HG02623 (cell line): ENCODE results near the gene ICE2.

Experiments used
- ATAC-seq: cut with Tn5 transposase; IDR thresholded peaks from one replicate; pipeline ENCODE4 v1.9.1; 2021; ENCODE audit warnings: moderate library complexity; ENCODE audit not compliant: unreplicated experiment

The ICE2 gene

DNA sequence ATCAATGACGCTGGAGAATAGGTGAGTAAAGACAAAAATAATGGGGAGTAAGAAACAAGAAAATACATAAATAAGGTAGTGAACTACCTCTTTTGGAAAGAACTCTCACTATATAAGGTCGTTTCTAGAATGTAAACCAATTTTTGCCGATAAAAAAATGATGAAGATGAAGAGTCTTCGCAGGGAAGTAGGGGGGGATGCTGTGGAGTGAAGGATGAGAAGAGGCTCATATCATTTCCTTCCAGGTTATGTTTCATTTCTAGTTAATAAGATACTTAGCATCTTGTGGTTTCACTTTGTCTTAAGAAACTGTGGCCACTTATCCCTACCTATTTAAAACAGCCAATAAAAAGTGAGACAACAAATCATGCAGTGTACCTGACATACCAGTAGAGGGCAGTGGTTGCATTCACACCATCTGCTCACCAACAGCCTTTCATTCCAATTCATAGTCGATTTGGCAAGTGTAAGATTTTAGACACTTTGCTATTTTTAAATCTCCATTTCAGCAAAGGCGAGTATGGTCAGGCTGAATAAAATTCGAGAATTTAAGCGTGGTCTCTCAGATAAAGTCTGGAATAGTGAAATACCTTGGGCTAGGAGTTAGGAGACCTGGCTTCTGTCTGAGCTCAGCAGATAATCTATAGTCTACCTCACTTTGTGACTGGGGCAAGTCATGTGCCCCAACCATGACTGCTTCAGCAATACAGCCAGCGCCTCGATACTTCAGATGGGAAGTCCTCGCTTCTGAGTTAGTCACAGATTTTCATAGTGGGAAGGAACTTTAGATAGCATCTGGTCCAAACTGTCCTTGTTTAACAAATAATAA, 28.9 kb upstream of the ICE2 start:
- ATAC-seq: peak; percentile 88

DNA sequence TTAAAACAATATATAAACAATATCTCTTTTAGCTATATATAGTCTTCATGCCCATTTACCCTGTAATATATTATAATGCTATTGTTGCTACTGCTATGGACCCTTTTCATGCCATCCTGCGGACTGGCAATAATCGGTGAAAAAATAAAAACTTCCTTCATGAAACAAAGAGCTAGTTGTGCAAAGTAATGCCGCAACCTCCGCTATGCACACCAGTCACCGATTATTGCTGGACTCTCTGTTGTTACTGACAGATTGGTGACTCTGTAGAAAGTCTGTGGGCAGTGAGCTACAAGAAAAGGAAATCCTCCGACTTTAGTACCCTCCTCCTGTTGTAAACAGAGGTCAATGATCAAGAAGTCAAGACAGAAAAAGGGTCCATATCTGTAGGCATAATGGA, 17.9 kb upstream of the ICE2 start:
- no peak for ATAC-seq

DNA sequence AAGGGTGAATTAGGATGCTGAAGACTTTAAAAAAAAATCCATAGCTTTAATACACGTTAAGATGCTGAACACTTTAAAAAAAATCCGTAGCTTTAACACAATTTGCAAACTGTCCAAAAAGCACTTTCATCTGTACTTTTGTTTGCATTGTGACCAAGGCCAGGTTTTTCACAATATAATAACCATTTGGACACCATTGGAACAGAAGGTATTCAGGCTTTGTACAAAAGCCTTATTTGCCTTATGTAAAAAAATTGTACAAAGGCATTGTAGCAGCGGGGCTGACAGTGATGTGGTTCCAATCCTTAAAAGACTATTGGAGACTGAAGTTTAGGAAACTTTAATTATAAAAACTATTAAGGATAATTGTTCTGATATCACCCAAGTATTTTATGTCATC, 15.2 kb upstream of the ICE2 start:
- ATAC-seq: no peak

DNA sequence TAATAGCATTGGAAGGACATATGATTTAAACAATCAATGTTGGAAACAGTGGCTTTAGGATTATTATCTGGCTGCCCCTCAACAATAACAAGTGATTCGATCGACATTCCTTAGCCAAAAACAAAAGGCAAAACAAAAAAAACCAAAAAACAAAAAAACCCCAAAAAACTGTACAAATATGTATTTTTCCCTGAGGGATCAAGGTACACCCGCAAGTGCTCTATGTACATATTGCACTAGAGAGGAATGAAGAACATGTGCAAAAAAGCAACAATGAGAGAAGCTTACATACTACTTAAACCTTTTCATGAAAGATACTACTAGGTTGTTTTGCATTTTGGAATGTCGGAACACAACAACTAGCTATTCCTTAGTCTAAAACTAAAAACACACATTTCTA, 14.2 kb upstream of the ICE2 start:
- ATAC-seq: no peak

DNA sequence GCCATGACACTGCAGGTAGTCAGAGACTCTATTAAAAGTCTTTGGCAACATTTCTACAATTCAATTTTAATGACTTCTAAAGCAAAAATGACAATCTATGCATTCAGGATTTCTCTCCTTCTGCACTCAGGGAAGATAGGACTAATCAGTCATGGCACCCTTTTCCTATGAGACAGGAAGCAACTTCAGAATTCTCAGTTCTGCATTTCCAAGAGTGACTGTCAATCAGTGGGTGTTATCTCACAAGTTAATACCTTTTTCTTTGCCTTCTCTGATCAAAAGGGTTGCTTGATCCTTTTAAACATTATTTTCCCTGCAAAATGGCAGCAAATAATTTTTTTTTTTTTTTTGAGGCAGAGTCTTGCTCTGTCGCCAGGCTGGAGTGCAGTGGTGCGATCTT, 7.8 kb upstream of the ICE2 start:
- no peak for ATAC-seq

DNA sequence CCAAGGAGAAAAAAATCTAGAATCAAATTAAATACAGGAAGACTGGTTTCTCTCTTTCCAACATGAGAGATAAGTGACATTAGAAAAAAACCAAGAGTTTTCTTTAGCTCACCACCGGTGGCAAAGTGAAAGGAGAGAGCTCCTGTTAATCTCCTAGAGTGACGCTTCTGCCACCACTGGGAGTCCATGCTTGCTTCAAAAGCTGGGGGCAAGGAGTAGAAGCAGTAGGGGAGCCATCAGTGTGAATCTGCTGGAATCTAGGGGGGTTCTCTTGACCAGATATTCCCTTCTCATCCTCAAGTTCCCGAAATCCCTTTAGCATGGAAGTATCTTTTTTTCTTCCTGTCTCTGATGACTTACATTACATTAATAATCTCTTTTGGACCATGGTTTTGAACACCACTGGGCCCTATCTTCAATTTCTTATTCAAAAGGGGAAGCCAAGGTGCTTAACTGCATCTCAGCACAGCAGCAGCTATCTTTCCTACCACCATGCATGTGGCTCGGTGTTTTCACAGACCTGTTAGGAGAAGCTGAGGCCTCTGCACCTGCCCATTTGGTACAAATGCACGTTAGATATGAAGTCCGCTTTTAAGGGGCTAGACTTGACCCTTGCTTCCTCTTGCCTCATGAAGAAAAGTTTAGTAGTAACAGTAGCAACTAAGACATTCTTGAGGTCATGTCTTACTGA, 6.6 kb upstream of the ICE2 start:
- ATAC-seq: no peak

DNA sequence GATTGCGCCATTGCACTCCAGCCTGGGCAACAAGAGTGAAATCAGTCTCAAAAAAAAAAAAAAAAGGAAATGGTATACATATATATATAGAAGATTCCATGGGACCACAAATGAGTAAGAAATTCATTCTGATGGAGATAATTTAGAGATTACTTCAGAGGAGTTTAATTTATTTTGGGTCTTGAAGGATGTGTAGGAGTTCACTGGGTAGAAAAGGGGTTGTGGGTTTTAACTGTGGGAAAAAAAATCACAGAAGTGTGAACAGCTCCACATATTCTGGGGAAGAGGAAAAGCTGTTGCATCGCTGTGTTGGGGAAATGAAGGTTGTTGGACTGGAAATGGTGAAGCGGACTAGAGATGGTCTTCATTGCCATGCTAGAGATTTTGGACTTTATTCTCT, 4.1 kb upstream of the ICE2 start:
- ATAC-seq: no peak

DNA sequence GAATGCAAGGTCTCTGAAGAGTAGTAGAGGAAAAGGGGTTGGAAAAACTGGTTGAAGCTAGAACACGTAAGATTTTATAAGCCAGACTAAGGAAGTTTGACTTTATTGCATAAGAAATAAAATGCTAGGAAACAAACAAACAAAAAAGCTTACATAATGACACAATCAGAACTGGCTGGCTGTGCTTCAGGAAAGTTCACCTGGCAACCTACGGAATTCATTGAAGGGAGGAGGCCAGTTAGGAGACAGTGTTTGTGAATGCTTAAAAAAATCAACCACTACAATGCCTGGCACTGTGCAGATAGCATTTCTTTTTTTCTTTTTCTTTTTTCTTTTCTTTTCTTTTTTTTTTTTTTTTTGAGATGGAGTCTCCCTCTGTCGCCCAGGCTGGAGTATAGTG, 1.9 kb upstream of the ICE2 start:
- ATAC-seq: no peak

DNA sequence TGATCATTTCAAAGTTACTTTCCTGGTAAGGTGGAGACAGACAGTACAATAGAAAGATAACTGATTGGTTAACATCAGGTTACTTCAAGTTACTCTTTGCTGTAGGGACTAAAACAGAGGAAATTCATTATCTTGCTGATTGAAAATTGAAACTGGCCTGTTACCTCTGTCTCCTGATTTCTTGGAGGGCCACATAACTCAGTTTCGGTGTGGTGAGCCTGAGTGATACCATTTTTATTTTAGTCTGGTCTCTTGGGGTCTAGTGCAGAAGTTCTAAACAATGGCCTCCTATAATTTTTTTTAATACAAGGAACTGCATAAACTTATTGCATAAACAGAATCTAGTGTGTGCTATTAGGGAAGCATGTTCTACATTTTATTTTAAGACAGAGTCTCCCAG, 1.2 kb upstream of the ICE2 start:
- no peak for ATAC-seq

DNA sequence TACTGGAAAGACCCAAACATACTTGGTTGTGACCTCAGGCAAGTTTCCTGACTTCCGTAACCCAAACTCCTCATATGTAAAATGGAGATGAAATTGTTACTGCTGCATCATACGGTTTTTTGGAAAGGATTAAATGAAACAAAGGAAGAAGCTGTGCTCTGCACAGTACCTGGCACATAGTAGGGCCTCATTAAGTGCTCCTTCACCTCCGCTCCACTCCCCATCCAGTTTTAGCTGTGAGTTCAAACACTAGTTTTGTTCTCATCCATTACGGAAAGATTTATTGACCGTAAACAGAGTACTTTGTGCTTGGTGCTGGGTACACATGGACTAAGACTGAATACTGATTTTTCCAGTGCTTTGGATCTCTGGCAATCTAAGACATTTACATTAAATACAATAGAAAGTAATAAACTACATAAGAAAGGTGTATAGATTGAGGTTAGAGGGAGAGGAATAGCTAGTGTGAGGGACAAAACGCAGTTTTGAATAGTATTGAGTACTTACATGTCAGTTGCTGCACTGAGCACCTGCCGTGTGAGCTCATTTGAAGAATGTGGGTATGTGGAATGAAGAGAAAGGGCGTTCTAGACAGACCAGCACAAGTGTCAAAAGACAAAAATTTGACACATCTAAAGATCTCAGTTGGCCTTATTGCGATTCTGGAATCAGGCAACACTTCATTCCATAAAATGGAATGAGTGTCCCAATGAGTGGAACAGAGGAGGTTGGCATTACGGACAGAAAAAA, 594 bp upstream of the ICE2 start:
- no peak for ATAC-seq

DNA sequence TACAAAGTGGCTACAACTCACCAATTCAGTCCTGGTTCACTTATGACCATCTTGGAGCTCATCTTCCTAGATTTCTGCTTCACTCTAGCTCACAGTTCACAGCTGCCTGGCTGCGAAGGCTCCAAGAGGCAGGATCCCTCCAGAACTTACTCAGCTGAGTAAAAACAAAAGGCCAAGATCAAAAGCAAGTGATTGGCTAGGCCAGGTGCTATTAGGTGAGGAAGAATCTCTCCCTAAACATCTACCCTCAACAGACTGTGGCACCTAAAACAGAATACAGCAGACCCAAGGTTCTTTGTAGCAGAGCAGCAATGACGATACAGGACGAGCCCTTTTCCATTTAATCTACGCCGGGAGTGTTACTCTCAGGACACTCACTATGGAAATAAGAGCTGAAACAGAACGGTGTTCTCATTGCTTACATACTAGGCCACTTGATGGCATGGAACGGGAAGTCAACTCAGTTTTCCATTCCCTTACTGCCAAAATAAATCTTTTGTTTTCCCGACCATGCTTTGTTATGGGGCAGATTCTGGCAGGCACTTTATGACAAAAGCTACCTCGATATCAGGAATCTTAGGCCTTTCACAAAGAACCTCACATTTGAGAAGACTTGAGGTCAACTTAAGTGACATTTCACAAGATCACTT, 901 bp downstream of the ICE2 start:
- ATAC-seq: no peak

DNA sequence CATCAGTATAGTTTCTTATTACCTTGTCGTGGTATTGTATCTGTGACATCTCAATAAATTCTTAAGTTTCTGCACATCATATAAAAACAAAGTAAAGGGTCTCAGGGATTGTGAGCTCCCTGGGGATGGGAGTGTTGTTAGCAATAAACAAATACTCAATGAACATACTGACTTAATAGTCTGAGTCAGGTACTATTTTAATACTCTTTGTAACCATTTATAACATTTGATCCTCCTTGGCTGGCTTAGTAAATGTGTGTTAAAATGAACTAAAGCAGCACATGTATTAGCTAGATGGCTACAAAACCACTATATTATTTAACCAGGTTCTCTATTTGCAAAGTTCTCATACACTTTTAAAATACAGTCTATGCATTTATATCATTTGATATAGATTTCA, 1.8 kb downstream of the ICE2 start:
- no peak for ATAC-seq

DNA sequence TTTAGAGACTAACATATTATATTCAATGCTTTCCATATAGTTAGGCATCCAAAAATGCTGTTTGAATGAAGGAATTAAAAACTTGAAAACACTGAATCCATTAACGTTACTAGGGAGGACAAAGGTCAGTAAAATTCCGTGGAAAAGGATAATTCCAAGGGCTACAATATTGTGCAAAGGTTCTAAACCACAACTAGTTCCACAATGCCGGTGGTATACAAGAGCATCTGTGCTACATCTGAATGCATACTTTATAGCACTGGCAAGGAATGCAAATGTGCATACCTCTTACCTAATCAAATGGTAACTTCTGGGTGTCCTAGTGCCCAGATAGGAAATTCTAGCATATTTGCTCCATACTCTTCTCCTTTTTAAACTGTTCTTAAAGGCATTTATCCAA, 2.2 kb downstream of the ICE2 start:
- ATAC-seq: no peak

DNA sequence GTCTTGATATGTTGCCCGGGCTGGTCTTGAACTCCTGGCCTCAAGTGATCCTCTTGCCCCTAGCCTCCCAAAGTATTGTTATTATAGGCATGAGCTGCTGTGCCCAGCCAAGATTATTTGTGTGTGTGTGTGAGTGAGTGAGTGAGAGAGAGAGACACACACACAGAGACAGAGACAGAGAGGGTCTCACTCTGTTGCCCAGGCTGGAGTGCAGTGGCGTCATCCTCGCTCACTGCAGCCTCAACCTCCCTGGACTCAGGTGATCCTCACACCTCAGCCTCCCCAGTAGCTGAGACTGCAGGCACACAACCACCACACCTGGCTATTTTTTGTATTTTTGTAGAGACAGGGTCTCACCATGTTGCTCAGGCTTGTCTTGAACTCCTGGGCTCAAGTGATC, 5.8 kb downstream of the ICE2 start:
- no peak for ATAC-seq

DNA sequence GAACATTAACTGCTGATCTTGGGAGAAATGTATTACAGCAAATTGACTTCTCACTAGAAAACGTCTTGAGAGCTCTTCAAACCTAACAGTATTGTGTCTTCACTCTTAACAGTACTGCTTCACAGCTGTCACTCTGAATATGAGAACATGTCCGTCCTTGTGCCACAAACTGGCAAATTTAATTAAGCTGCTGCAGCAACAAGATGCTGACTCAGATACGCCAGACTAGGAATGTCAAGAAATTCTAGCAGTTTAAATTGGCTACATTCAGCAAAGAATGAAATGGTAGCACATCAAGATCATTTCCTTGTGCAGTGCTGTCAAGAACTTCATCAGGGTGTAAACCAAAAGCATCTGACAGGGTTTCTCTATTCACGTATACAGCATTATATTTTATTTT, 7.6 kb downstream of the ICE2 start:
- ATAC-seq: no peak

DNA sequence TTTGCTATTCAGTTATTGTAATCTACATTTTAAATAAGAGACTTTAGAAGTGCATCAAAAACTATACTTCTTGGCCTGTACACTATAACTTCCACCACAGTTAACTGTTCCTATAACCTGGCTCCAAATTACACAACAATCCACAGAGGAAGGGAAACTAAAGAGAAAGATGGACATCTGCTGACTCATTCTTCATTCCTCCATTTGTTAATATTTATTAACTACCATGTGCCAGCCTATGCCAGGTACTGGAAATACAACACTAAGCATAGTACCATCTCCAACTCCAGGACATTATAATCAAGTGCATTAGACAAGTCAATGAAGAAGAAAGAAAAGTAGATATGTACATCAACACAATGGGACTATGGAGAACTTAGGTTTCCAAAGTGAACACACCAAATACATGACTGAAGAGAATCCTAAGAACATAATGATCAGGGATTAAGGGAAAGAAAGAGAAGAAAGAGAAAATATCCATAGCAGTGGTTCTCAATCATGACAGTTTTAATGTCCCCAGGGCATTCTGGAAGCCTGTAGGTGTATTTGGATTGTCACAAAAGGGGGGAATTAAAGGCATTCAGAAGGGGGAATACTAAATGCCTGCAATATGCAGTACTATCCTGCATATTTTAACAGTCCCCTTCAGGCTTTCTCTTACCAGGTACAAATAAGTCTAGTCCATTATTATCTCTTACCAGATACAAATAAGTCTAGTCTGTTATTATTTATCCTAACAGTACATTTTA, 8.9 kb downstream of the ICE2 start:
- no peak for ATAC-seq

DNA sequence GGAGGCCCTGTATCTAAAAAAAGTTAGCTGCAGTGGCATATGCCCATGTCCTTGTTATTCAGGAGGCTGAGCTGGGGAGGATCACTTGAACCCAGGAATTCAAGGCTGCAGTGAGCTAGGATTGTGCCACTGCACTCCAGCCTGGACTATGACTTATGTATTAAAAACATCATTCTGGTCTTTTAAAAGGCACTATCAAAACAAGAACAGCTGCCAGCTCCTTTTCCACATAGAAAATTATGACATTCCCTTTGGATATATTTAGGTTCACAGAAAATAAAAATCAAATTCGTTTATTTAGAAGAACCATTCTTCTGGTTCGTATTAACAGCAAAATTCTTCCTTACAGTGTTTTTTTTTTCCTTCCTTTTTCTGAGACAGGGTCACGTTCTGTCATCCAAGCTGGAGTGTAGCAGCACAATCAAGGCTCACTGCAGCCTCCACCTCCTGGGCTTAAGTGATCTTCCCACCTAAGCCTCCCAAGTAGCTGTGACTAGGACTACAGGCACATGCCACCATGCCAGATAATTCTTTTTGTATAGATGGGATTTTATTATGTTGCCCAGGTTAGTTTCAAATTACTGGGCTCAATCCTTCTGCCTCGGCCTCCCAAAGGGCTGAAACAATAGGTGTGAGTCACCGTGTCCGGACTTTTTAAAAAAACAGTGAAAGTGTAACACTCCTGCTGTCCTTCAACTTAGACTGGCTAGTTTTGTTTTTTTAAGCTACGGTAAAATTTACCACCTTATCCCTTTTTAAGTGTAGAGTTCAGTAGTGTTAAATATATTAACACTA, 13.9 kb downstream of the ICE2 start:
- no peak for ATAC-seq

DNA sequence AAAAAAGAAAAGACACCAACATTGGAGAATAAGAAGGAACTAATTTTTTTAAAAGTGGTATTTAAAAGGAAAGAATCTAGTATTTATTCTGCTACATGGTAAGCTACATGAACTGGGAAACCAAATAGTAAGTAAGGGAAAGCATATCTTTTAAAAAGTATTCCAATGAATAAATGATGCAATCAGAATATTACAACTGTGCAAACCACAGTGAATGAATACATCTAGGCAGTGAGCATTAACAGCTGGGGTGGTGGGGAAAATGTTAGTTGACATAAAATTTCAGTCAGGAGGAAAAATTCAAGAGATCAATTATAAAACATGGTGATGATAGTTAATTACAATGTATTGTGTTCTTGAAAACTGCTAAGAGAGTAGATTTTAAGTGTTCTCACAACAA, 16.9 kb downstream of the ICE2 start:
- no peak for ATAC-seq

DNA sequence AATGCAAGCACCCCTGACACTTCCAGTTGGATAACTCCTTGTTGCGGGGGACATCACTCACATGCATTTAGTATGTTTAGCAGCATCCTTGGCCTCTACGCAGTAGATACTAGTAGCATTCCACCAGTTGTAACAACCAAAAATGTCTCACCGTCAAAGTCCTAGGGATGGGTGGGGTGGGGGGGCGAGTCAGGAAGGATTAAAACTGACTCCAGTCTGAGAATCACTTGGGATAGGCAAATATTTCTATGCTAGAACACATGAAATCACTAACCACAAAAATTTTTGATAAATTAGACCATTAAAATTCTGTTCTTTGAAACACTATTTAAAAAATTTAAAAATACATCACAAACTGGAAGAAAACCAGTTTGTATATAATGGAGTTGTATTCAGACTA, 18.0 kb downstream of the ICE2 start:
- ATAC-seq: no peak

DNA sequence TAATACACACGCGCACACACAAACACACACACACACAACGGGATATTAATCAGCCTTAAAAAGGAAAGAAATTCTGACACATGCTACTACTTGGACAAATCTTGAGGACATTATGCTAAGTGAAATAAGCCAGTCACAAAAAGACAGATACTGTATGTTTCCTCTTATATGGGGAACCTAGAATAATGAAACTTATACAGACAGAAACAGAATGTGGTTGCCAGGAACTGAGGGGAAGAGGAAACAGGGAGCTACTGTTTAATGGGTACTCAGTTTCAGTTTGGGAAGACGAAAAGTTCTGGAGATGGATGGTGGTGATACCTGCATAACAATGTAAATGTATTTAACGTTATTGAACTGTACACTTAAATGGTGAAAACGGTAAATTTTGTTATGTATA, 20.2 kb downstream of the ICE2 start:
- no peak for ATAC-seq
